CD4-positive, alpha-beta T cell treated with Interleukin-4 for 1 hour (primary cell): ENCODE measurements around the gene ZNF316.
"Not testable (repeated sequence)": the region's sequence is repeated elsewhere in the genome, so short reads cannot be mapped to it uniquely, and the experiment has no call there.

Experiments used
- DNase-seq, 2 donors: peaks; one replicate each; pipeline ENCODE4 v3.0.0-alpha.2; 2020 to 2022

The ZNF316 gene

DNA sequence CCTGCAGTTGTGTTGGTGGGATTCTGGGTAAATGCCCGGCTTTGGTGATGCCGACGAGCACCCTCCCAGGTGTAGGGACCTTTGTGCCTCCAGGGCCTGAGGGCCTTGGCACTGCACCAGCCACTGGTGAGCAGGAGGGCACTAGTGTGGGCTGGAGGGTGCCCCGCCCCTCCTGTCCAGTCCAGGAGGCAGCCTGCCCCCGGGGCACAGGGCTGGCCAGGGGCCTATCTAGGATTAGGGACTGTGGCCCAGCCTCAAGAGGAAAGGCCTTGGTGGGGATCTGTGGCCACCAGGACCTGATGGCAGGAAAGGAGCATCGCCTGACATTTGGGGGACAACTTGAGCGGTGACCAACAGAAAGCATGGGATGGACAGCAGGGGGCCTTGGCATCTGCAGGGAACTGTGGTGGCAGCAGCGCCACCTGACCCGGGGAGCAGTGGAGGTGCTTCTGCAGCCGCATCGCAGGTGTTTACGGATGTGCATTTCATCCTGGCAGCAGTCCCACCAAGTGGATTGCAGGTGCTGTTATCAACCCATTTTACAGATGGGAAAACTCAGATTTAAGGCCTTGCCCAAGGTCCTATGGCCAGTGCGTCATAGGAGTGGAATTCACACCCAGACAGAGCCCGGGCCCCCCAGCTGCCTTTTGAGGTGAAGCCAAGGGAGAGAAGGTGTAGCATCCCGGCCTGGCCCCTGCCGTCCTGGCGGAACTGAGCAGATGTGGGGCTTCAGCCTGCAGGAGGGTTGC lies 11.1 kb downstream of the ZNF316 start:
- no peak for DNase-seq

- DNase-seq: no peak
These were observed 11.6 kb downstream of the ZNF316 start for GRCh38 chr7:6648815-6649104.

DNA sequence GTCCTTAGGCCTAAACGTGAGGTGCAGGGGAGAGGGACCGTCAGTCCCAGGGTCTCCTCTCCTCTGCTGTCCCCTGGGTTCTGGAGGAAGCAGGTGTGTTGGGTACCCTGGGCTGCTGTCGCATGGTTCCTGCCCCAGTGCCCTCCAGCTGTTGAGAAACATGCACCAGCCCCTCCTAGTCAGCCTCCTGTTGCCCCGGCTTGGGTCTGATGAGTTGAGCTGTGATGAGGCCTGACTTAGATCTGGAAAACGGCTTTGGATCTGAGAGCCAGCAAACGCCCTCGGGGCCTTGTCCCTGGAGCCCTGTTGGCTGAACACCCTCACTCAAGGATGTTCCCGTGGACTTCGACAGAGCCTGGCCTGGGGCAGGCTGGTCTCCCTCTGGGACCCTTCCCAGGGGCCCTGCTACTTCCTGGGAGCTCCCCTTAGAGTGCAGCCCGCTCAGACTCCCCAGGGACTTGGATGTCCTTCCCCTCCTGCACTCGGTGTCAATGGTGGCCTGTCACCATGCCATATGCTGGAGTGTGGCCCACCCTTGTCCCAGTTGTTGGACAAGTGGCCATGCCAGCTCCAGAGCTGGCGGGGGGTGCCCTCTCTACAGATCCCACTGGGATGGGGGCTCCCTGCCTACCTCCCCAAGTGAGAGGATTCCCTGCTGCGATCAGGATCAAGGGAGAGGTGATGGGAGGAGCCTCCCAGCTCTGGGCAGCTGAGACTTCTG lies 12.3 kb downstream of the ZNF316 start:
- DNase-seq: no peak

- no peak for DNase-seq
These were observed 13.0 kb downstream of the ZNF316 start for GRCh38 chr7:6650086-6650485.

GRCh38 chr7:6650521-6651011 lies 13.4 kb downstream of the ZNF316 start:
- no peak for DNase-seq

- no peak for DNase-seq
These were observed 14.8 kb downstream of the ZNF316 start for GRCh38 chr7:6651851-6652445.

DNA sequence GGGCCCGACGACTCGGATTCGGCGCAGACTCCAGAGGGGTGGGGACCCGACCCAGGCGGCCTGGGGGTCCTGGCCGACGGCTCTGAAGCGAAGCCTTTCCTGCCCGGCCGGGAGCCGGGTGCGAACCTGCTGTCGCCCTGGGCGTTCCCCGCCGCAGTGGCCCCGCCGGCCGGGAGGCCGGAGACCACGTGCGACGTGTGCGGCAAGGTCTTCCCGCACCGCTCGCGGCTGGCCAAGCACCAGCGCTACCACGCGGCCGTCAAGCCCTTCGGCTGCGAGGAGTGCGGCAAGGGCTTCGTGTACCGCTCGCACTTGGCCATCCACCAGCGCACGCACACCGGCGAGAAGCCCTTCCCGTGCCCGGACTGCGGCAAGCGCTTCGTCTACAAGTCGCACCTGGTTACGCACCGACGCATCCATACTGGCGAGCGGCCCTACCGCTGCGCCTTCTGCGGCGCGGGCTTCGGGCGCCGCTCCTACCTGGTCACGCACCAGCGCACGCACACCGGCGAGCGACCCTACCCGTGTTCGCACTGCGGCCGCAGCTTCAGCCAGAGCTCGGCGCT lies 15.4 kb downstream of the ZNF316 start:
- no peak for DNase-seq

- DNase-seq: no peak
These were observed 16.2 kb downstream of the ZNF316 start for GRCh38 chr7:6653071-6654003.

DNA sequence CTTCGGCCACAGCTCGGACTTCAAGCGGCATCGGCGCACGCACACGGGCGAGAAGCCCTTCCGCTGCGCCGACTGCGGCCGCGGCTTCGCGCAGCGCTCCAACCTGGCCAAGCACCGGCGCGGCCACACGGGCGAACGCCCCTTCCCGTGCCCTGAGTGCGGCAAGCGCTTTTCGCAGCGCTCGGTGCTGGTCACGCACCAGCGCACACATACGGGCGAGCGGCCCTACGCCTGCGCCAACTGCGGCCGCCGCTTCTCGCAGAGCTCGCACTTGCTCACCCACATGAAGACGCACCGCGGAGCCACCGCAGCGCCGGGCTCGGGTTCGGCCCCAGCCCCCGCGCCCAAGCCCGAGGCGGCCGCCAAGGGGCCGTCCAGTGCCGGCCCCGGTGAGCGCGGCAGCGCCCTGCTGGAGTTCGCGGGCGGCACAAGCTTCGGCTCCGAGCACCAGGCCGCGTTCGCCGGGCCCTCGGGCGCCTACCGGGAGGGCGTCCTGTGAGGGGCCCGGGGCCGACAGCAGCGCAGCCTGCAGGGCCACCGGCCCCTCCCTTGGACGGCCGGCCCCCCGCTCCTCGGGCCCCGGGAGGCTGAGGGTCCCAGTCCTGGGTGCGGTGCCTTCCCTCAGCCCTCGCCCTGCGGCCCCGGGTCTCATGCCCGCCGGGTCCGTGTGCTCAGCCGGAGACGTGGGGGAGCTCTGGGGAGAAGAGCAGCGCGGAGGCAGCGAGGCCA lies 17.2 kb downstream of the ZNF316 start:
- DNase-seq: no peak

DNA sequence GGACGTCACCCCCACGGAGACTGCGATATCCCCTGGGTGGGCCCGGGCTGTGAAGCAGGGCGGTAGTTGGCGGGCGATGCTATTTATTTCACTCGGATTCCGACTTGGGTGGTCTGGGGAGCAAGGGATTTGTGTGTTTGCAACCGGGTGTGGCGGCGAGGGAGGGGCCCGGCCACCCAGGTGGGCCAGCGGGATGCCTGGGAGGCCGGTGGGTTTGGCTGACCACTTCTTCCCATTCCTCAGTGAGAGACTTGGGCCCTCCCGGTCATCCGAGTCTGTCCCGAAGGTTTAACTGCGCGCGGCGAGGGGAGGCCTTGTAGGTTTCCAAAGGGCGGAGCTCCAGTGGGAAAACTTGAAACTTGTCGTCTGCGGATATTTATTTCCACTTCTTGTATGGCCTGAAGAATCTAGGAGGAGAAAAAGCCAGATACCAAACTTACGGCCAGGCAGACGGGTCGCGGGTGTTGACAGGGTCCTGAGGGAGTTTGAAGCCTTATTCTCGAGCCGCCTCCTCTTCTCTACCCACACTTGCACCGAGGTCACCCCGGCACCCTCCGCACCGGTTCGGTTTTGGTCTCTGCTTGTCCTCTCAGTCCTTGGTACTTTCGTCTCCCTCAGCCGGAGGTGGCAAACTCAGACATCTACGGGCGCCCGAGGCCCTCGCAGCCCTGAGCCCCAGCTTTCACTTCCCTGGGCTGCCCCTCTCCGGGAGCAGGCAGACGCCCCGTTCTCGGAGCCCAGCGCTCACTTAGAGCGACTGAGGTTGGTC lies 17.9 kb downstream of the ZNF316 start:
- no peak for DNase-seq

GRCh38 chr7:6655636-6656385 lies 18.7 kb downstream of the ZNF316 start:
- no peak for DNase-seq

DNA sequence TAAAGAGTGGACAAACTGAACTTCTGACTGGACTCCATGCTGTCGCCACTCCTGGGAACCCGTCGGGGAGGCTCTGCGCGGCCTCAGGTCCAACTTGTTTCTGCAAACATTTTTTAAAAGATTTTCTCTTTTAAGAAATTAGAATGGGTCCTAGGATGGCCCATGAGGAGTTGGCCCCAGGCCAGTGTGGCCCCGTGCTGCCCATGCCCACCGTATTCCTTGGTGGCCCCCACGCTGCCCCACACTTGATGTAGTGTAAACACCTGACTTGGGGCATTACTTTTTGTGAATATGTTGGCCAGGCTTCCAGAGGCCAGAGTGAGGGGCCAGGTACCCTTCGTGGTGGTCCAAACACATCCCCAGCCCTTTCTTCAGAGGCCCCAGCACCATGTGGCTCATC lies 19.3 kb downstream of the ZNF316 start:
- DNase-seq: no peak

GRCh38 chr7:6658618-6659345 lies 21.7 kb downstream of the ZNF316 start:
- no peak for DNase-seq

- not testable (repeated sequence) for DNase-seq
These were observed 33.7 kb downstream of the ZNF316 start for GRCh38 chr7:6670851-6671250.

DNA sequence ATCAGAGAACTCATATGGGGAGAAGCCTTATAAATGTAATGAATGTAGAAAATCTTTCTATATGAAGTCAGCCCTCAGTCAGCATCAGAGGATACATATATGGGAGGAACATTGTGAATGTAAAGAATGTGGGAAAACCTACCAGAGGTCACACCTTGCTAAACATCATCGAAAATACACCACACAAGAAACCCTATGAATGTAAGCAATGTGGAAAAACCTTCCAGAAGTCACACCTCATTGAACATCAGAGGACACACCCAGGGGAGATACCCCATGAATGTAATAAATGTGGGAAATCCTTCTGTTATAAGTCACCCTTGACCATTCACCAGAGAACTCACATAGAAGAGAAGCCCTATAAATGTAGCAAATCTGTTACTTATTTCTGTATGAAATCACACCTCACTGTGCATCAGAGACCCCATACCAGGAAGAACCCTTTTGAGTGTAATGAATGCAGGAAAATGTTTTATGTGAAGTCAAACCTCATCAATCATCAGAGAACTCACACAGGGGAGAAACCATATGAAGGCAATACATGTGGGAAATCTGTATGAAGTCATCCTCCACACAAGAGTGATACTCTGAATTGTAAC lies 38.8 kb downstream of the ZNF316 start:
- DNase-seq: no peak

GRCh38 chr7:6680146-6680545 lies 43.0 kb downstream of the ZNF316 start:
- DNase-seq: no peak

GRCh38 chr7:6691103-6691502 lies 54.0 kb downstream of the ZNF316 start:
- no peak for DNase-seq

GRCh38 chr7:6691609-6692106 lies 54.5 kb downstream of the ZNF316 start:
- no peak for DNase-seq

GRCh38 chr7:6700793-6701192 lies 63.7 kb downstream of the ZNF316 start:
- no peak for DNase-seq
